EL (cell line): ENCODE data around the gene DNMT3L.
"Not testable (repeated sequence)": the region's sequence is repeated elsewhere in the genome, so short reads cannot be mapped to it uniquely, and the experiment has no call there.

Experiments
- DNase-seq: peaks from one replicate; pipeline ENCODE4 v3.0.0-alpha.2; 2016

DNMT3L gene

DNA sequence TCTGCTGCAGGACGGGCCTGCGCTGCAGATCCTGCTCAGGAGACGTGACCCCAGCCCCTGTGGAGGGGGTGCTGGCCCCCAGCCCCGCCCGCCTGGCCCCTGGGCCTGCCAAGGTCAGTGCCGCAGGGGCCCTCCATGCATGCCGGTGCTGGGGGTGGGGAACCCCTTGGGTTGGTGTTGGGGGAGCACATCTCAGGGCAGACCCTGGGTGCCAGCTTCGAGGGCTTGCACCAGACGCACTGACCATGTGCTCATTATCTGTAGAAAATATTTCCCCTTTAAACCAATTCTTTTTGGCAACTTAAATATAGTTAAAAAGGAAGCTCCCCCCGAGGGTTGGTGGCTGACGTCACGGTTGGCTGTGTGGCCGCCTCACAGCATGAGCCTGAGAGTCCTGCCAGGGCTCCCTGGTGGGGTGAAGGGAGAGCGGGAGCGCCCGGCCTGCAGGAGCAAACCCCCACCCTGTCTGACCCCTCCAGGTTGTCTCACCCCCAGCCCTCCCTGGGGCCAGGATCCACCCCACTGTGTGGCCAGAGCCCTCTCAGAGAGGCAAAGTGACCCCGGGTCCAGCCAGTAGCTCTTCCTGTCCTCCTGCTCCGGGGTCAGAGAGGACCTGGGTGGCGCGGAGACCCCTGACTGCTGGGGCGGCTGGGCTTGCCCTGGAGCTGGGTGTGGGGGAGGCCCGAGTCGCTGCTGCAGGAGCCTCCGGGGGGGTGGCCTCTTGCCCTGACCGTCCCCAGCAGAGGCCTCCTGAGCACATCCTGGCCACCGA lies 32.9 kb upstream of the DNMT3L start:
- peak; percentile 53 for DNase-seq

DNA sequence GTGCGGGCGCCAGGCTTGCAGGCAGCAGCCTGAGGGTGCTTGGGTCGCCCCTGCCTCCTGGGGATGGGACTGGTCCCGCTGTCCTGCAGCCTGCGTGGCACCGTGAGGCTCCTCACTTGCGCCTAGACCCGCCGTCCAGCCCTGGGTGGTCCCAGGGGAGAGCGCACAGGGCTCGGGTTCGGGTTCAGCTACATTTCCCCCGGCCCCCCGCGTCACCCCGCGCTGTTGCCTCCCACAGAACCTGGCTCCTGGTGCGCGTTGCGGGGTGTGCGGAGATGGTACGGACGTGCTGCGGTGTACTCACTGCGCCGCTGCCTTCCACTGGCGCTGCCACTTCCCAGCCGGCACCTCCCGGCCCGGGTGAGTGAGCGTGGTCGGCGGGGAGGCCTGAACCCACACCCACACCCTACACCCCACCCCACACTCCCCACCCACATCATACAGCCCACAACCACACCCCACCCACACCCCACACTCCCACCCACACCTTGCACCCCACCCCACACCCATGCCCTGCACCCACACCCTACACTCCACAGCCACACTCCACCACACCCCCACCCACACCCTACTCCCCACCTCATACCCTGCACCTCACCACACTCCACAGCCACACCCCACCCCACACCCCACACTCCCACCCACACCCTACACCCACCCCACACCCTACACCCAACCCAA lies 32.0 kb upstream of the DNMT3L start:
- DNase-seq = no peak

DNA sequence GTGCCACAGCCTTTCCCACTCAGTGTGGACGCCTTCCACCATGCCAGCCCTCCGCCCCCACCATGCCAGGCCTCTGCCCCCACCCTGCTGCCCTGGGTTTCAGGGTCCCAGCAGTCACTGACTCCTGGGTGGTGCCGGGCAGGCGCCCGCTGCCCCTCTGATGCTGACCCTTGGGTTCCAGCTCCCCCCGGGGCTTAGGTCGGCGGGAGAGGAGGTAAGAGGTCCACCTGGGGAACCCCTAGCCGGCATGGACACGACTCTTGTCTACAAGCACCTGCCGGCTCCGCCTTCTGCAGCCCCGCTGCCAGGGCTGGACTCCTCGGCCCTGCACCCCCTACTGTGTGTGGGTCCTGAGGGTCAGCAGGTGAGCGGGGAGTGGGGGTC lies 31.1 kb upstream of the DNMT3L start:
- DNase-seq = no peak

DNA sequence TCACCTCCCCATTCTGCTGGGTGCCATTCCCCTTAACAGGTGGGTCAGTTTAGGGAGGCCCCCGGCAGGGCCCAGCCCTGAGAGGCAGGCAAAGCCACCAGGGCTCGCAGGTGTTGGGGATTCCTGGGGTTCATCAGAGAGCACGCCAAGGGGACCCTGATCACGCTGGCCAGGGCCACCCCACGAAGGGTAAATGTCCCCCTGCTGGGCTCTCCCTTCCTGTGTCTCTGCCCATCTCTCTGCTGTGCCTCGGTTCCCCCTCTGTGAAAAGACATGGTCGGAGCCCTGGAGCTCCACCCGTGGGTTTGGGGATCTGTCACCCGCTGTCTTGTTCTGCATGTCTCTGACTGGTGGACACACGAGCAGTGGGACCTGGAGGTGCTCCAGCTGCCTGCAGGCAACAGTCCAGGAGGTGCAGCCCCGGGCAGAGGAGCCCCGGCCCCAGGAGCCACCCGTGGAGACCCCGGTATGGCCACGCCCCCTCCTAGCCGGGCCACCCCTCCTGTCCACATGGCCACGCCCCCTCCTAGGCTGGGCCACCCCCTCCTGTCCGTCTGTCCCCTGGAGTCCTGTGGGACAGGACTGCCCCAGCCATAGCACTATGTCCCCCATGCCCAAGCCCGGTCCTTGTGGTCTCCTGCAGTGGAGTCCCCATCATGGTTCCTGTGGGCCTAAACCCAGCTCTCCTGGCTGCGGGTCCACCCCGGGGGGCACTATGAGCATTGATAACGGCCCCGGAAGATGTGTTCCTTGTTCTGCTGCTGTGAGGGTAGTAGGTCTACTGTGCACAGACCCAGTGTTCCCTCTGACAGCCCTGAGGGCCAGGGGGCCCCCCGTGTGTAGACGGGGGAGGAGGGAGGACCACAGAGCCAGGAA lies 30.5 kb upstream of the DNMT3L start:
- no peak for DNase-seq

DNA sequence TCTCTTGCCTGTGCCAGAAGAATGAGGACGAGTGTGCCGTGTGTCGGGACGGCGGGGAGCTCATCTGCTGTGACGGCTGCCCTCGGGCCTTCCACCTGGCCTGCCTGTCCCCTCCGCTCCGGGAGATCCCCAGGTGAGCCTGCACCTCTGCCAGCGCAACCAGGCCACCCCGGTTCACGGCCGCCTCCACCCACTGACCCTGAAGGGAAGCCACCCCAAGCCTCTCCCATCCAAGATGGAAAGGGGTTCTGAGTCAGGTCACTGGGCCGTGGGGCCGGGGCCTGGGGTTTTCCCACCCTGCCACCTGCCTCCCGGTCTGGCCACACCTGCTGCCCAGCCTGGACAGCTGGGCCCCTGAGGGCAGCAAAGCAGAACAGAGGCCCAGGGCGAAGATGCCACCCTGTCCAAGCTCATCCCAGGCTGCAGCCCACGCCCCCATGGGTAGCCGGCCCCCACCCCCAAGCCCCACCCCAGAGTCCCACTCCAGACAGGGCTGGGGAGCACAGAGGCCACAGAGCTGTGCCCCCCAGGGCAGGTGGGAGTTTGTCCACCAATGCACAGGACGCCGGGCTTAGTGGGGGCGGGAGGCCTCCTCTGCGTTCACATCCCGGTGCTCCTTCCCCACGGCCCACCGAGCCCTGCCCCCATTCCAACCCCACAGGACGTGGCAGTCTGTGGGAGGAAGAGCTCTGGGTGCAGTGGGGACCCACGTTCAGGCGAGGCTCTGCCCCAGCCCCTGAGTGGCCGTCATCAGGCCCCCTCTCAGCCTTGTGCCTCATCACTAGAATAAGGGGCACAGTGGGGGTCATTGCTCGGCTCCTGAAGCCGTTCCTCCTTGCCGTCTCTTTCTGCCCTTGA lies 29.6 kb upstream of the DNMT3L start:
- DNase-seq = no peak

DNA sequence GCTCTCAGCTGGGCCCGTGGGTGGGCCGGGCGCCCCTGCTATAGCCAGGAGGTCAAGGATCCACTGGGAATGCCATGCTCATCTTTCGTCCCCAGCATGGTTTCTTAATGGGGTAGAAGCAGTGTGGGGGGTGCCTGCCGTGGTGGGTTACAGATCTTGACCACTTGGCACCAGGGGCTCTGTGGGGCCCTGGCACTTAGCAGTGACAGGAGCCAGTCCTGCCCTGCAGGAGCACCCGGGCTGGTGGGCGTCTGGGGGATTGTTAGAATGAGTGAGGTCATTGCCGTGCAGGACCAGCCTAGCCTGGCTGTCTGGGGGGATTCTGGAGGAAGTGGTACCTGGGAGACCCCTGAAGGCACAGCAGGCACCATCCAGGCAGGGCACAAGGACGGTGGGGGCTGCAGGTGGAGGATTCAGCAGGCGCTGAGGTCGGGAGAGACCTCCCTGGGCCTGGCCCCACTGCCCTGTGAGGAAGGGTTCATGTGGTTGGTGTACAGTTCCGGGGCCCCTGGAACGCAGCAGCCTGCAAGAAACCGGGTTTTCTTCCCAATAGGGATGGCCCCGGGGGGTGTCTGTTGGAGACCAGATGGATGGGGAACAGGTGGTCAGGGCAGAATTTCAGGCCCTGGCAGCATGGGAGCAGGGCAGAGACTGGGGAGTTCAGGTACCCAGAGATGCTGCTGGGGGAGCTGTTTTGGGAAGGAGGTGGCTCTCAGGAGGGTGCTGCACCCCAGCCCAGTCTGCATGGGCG lies 28.8 kb upstream of the DNMT3L start:
- DNase-seq = no peak

DNA sequence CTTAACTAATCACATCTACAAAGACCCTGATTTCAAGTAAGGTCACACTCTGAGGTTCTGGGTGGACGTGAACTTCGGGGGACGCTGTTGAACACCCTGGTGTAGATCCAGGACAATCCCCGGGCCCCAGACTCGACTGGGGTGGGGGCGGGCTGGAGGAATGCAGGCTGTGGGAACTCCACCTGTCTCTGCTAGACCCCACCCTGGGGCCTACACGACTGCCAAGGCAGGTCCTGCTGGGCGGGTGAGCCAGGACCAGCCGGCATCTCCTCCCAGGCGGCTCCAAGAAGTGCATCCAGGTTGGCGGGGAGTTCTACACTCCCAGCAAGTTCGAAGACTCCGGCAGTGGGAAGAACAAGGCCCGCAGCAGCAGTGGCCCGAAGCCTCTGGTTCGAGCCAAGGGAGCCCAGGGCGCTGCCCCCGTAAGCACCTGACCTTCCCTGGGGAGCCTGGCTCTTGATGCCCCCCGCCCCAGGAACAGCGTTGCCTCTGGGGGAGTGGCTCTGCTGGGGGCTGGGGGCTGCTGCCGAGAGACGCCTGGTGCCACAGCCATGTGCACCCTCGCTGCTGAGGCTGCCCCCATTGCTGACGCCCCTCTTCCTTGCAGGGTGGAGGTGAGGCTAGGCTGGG lies 27.8 kb upstream of the DNMT3L start:
- no peak for DNase-seq

DNA sequence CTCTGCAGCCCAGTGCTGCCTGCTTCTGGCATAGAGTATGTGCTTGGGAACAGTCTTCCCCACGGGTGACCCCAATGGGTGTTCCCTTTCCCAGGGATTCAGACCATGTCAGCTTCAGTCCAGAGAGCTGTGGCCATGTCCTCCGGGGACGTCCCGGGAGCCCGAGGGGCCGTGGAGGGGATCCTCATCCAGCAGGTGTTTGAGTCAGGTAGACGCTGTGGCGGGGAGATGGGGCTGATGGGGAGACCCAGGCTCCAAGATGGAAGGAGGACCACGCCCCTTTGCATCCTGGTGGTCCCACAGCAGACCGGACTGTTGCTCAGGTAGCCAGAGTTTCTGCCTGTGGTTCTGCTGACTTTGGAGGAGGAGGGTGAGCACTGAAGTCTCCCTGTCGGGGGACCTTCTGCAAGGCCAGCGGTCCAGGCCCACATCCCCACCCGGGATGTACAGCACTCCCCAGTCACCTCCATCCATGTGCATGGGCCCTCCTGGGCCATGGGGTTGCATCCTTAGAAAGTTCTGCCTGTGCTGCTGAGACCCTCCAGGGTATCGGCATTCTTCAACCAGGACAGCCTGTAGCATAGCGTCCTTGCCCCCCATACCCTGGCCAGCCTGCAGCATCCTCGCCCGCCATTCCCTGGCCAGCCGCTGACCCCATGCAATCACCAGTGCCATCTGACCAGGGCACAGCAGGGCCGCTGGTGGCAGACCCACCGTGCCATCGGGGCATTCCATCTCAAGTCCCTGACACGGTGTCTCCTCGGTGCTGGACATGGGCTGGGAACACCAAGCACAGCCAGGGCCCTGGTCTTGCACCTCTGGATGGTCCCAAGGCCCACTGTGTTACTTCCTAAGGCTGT lies 26.8 kb upstream of the DNMT3L start:
- DNase-seq = no peak

DNA sequence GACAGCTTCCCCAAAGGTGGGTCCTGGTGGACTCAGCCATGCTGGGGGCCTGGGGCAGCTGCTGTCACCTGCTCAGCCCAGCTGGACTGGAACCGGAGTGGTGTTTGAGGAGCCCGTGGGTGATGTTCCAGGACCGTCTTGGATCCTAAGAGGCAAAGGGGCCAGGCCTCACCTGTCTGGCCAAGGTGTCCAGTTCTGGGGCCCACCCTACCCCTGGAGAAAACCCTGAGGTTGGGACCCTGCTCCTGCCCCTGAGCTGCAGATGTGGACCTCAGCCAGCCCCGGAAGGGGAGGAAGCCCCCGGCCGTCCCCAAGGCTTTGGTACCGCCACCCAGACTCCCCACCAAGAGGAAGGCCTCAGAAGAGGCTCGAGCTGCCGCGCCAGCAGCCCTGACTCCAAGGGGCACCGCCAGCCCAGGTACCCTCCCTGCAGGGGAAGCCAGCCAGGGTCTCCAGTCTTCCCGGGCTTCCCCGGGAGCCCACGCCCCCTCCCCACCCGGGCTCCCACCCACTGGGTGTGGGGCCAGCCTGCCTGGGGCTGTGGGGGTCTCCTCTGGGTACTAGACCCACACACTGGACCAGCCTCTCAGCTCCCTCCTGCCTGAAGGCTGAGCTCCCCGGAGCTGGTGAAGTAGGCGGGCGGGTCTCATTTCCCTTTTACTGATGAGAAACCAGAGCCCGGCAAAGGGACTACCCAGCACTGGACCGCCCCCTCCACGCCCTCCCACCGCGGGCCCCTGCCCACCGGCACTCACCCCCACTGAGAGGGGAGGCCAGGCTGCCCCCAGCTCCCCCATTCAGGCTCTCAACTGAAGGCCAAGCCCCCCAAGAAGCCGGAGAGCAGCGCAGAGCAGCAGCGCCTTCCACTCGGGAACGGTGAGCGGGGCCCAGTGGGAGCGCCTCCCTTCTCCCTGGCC lies 25.3 kb upstream of the DNMT3L start:
- no peak for DNase-seq

DNA sequence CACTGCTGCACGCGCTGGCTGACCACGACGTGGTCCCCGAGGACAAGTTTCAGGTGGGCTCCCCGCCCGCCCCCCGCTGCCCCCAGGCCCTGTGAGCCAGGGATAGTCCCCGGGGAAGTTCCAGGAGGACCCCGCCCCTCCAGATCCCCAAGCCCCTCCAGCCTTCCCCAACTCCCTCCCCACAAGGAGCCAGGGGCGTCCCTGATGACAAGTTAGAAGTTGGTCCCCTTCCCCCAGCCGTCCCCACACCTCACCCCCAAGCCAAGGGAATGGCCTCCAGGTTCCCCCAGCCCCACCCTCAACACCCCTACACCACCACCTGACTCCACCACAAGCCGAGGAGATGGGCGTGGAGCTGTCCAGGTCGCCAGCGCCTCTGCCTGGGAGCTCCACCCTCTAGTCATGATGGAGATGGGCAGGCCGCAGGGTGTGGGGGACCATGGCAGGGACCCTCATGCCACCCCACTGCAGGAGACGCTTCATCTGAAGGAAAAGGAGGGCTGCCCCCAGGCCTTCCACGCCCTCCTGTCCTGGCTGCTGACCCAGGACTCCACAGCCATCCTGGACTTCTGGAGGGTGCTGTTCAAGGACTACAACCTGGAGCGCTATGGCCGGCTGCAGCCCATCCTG lies 24.5 kb upstream of the DNMT3L start:
- no peak for DNase-seq

DNA sequence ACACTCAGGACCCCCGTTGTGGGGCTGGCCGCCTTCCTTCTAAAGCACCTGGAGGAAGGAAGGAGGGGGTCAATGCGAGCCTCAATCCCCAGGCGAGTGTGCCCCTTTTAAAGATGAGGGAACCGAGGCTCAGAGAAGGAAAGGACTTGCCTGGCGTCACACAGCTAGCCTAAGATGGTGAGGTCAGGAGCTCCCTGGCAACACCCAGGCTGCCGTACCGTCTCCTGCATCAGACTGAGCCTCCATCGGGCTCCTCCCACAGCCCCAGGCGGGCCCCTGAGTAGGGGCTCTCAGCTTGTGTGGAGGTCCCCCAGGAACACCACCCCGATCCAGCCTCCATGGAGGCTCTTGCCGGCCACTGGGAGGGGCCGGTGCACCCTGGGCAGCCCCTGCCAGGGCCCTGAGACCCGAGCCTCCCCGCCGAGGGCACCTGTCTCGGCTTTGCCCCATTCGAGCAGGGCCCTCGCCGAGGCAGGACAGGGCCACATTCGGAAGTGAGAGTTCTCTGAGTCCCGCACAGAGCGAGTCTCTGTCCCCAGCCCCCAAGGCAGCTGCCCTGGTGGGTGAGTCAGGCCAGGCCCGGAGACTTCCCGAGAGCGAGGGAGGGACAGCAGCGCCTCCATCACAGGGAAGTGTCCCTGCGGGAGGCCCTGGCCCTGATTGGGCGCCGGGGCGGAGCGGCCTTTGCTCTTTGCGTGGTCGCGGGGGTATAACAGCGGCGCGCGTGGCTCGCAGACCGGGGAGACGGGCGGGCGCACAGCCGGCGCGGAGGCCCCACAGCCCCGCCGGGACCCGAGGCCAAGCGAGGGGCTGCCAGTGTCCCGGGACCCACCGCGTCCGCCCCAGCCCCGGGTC lies 23.7 kb upstream of the DNMT3L start, which contains the start of gene AIRE:
AIRE (plus strand) TSS at position 739 of the 855 bp plus-strand sequence. CDS start 131 bp downstream, outside the sequence.
- DNase-seq = peak; percentile 65

DNA sequence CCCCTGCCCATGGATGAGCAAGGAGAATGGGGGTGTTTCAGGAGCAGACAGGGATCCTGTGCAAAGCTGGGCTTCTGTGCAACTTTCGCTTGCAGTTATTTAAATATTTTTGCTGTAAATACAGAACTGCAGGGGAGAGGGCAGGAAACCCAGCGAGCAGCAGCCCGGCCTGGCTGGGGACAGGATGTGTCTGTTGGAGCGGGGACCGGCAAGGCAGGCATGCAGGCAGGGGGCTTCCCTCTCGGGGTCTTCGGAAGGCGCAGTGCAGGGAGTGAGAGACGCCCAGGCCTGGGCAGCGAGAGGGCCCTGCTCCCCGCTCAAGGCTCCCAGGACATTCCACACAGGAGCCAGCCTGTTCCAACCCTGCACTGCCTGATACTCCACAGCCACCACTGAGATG lies 22.3 kb upstream of the DNMT3L start:
- no peak for DNase-seq

DNA sequence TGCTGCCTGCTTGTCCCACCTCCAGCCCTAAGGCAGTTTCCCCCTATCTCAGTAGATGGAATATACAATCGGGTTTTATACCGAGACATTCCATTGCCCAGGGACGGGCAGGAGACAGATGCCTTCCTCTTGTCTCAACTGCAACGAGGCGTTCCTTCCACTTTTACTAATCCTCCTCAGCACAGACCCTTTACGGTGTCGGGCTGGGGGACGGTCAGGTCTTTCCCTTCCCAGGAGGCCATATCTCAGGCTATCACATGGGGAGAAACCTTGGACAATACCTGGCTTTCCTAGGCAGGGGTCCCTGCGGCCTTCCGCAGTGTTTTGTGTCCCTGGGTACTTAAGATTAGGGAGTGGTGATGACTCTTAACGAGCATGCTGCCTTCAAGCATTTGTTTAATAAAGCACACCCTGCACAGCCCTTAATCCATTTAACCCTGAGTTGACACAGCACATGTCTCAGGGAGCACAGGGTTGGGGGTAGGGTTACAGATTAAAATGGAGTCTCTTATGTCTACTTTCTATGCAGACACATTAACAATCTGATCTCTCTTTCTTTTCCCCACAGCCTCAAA lies 21.6 kb upstream of the DNMT3L start:
- DNase-seq = not testable (repeated sequence)

DNA sequence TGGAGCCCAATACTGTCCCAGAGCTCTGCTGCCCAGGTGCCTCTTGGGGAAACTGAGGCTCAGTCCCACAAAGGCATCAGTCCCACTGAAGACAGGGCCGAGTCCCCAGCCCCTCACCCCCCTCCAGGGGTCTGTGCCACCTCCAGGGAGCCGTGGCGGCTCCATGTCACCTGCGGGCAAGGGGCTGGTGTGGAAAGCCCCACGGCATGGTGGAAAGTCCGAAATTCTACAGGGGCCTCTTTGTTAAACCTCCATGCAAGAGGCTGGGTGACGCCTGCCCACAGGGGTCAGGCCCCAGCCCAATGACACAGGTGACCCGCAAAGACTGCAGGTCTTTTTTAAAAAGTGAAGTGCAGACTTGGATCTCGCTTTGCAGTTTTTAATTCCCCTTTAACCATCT lies 20.7 kb upstream of the DNMT3L start:
- no peak for DNase-seq

DNA sequence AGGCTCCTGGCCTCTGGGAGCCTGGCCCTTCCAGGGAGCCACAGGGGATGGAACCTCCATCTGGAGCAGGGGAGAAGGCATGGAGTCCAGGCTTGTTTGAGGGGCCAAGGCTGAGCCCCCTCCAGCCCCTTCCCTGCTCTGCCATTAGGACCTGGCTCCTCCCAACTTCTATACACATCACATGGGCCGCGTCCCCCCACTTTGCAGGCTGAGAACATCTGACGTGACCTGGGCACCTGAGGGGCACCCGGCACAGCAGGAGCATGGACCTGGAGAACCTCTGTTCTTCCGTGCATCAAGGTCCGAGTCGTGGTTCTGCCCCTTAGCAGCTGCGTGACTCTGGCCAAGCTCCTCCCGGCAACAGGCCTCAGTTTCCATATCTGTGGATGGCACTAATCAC lies 20.1 kb upstream of the DNMT3L start:
- no peak for DNase-seq

DNA sequence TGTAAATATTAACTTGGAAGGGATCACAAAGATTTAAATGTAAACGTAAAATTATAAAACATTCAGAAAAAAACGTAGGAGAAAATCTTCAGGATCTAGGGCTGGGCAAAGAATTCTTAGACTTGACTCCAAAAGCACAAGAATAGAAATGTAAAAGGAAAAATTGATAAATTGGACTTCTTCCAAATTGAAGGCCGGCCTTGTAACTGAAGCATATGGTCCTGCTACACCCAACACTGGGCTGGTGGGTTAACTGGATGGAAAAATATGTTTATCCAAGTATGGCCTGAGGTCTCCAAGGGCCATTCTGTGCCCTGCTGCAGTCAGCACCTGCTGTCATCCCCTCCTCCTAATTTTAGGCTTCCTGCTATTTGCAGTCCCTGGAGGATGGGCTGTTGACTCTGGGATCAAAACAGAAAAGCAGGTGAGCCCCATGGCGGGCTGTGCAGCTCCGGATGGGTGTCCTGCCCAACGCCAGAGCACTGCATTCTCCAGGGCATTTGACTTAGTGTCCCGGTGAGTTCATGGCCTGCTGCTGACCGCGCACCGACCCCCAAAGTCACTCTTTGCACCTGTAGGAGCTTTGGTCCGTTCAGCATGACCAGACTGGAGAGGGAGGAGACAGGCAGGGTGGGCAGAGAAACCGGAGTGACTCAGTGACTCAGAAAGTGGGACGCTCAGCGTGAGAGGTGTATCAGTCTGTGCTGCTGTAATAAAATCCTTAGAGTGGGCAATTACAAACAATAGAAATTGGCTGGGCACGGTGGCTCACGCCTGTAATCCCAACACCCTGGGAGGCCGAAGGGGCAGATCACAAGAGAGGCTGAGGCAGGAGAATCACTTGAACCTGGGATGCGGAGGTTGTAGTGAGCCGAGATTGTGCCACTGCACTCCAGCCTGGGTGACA lies 17.9 kb upstream of the DNMT3L start:
- DNase-seq = no peak
